H4 (cell line): ENCODE measurements around the gene PGLYRP3. TPM values are rescaled to one million over a fixed set of nuclear protein-coding genes. Genes with fewer than 3 reads are reported as not detected.

Experiments
- DNase-seq: peaks from one replicate; pipeline ENCODE4 v3.0.0-alpha.2; 2015; ENCODE audit warnings: low spot score
- total RNA-seq: library from RNA; depleted of rRNA; stranded (reverse); fragments of >200 nt; shearing (Covaris generic); gene quantifications from 2 replicates; pipeline ENCODE4 v1.2.3, GENCODE V29; 2014

Gene PGLYRP3
- total RNA-seq, 1 experiment from 2014 or later = not detected

GRCh38 chr1:153313288-153313687 is 536 bp upstream of the PGLYRP3 start:
- DNase-seq = no peak

GRCh38 chr1:153310526-153310925 is 2.2 kb downstream of the PGLYRP3 start:
- no peak for DNase-seq

GRCh38 chr1:153309441-153309840 is 3.3 kb downstream of the PGLYRP3 start:
- DNase-seq = no peak

GRCh38 chr1:153308540-153308939 is 4.2 kb downstream of the PGLYRP3 start:
- DNase-seq = no peak

GRCh38 chr1:153307221-153307600 is 5.5 kb downstream of the PGLYRP3 start:
- no peak for DNase-seq

GRCh38 chr1:153306303-153307220 is 6.2 kb downstream of the PGLYRP3 start:
- no peak for DNase-seq

- no peak for DNase-seq
These were observed 7.1 kb downstream of the PGLYRP3 start for GRCh38 chr1:153305682-153306081.

GRCh38 chr1:153302308-153302707 is 10.4 kb downstream of the PGLYRP3 start:
- no peak for DNase-seq

- no peak for DNase-seq
These were observed 18.9 kb downstream of the PGLYRP3 start for GRCh38 chr1:153293851-153294250.

GRCh38 chr1:153293480-153293775 is 19.3 kb downstream of the PGLYRP3 start:
- DNase-seq = no peak

- no peak for DNase-seq
These were observed 19.8 kb downstream of the PGLYRP3 start for GRCh38 chr1:153292740-153293479.

- DNase-seq = no peak
These were observed 20.6 kb downstream of the PGLYRP3 start for GRCh38 chr1:153292185-153292584.

- no peak for DNase-seq
These were observed 21.2 kb downstream of the PGLYRP3 start for GRCh38 chr1:153291514-153291913.

- peak; percentile 33 for DNase-seq
These were observed 24.0 kb downstream of the PGLYRP3 start for GRCh38 chr1:153288634-153289275.

- peak; percentile 29 for DNase-seq
These were observed 34.9 kb downstream of the PGLYRP3 start for GRCh38 chr1:153277852-153278251.

- no peak for DNase-seq
These were observed 40.6 kb downstream of the PGLYRP3 start for GRCh38 chr1:153272186-153272585.

- DNase-seq = no peak
These were observed 41.0 kb downstream of the PGLYRP3 start for GRCh38 chr1:153271711-153272110.

- DNase-seq = no peak
These were observed 47.3 kb downstream of the PGLYRP3 start for GRCh38 chr1:153265457-153265856.

- DNase-seq = no peak
These were observed 50.1 kb downstream of the PGLYRP3 start for GRCh38 chr1:153262462-153263157.

- no peak for DNase-seq
These were observed 50.7 kb downstream of the PGLYRP3 start for GRCh38 chr1:153262070-153262366.

GRCh38 chr1:153261281-153262069 is 51.3 kb downstream of the PGLYRP3 start:
- DNase-seq = no peak
